ENCODE data around the gene UGT3A2. TPM values are rescaled to one million over a fixed set of nuclear protein-coding genes. Genes with fewer than 3 reads are reported as not detected.

UGT3A2 gene
- total RNA-seq, 3 donors from 2014 or later (not counting 1 experiment from before 2014, with no cell fraction given) = 0.25 TPM; not detected in 1

DNA sequence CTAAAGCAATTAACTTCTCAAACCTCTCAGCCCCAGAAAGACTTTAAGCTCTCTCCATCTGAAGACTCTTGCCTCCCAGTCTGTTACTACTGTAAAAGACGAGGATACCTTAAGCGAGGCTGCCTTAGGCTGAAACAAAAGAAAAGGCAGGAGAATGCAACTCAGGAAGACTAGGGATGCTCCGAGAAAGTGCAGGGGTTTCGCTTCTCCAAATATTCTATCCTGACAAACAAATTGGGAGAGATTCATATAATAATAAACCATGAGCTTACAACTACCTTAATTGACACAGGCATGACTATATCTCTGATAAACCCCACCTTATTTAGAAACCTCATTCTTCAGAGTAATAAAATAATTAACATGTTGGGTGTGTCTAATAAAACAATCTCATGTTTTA is 70.6 kb downstream of the UGT3A2 start:
- H3K4me3 ChIP-seq (ENCODE audit: low read length) = no peak overlapping the region
- ATAC-seq = no peak
- TF ChIP-seq, protein P1, sequence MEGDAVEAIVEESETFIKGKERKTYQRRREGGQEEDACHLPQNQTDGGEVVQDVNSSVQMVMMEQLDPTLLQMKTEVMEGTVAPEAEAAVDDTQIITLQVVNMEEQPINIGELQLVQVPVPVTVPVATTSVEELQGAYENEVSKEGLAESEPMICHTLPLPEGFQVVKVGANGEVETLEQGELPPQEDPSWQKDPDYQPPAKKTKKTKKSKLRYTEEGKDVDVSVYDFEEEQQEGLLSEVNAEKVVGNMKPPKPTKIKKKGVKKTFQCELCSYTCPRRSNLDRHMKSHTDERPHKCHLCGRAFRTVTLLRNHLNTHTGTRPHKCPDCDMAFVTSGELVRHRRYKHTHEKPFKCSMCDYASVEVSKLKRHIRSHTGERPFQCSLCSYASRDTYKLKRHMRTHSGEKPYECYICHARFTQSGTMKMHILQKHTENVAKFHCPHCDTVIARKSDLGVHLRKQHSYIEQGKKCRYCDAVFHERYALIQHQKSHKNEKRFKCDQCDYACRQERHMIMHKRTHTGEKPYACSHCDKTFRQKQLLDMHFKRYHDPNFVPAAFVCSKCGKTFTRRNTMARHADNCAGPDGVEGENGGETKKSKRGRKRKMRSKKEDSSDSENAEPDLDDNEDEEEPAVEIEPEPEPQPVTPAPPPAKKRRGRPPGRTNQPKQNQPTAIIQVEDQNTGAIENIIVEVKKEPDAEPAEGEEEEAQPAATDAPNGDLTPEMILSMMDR (IDR thresholded peaks at IDR 0.05) = no peak
- no peaks in the 10 kb centered on the region for H3K9me3 ChIP-seq (ENCODE audit: control insufficient read depth, insufficient read depth, low read length)
- WGBS (ENCODE audit: insufficient coverage) = 96% methylated on average over 4 of the region's 4 CpGs
- peaks cover 0 to 2% of the 10 kb centered on the region in 2 donors for H3K9me3 Mint-ChIP-seq
- no peaks in the 10 kb centered on the region for H3K4me1 Mint-ChIP-seq
- H3K36me3 ChIP-seq (ENCODE audit: control insufficient read depth, insufficient read depth, low read length) = no peaks in the 10 kb centered on the region
- intact Hi-C loops (cut with micrococcal nuclease) = no loop called here
- DNase-seq = no peak
- H3K36me3 Mint-ChIP-seq = no peaks in the 10 kb centered on the region
- H3K27me3 Mint-ChIP-seq (ENCODE audit: low read depth in 2 of 2) = peaks cover 9 to 15% of the 10 kb centered on the region in 2 donors
- H3K27me3 ChIP-seq (ENCODE audit: control insufficient read depth, insufficient read depth, low read length) = no peaks in the 10 kb centered on the region
- no peak overlapping the region for H3K27ac ChIP-seq (ENCODE audit: low read length)
- no peaks in the 10 kb centered on the region for H3K4me1 ChIP-seq (ENCODE audit: control insufficient read depth, insufficient read depth, low read length)
- no peak overlapping the region for H3K4me3 Mint-ChIP-seq
- H3K27ac Mint-ChIP-seq = no peak overlapping the region

- no peaks in the 10 kb centered on the region for H3K9me3 ChIP-seq (ENCODE audit: control insufficient read depth, insufficient read depth, low read length)
- WGBS (ENCODE audit: insufficient coverage) = 33% methylated on average over 24 of the region's 25 CpGs
- H3K27me3 ChIP-seq (ENCODE audit: control insufficient read depth, insufficient read depth, low read length) = no peaks in the 10 kb centered on the region
- no peaks in the 10 kb centered on the region for H3K4me1 ChIP-seq (ENCODE audit: control insufficient read depth, insufficient read depth, low read length)
- no peak within 1 kb of the TSS for H3K4me3 Mint-ChIP-seq
- TF ChIP-seq, protein P1 (IDR thresholded peaks at IDR 0.05) = no peak
- H3K4me3 ChIP-seq (ENCODE audit: low read length) = no peak within 1 kb of the TSS
- intact Hi-C loops (cut with micrococcal nuclease) = no loop called here
- H3K36me3 ChIP-seq (ENCODE audit: control insufficient read depth, insufficient read depth, low read length) = no peaks in the 10 kb centered on the region
- H3K27ac Mint-ChIP-seq = no peak within 1 kb of the TSS
- no peaks in the 10 kb centered on the region for H3K9me3 Mint-ChIP-seq
- no peaks in the 10 kb centered on the region for H3K36me3 Mint-ChIP-seq
- H3K27me3 Mint-ChIP-seq (ENCODE audit: low read depth in 2 of 2) = peaks cover 15 to 16% of the 10 kb centered on the region in 2 donors
- no peak for DNase-seq
- H3K4me1 Mint-ChIP-seq = no peaks in the 10 kb centered on the region
- ATAC-seq = no peak
- no peak within 1 kb of the TSS for H3K27ac ChIP-seq (ENCODE audit: low read length)
Measured at GRCh38 chr5:35990941-35991611, 75.6 kb downstream of the UGT3A2 start, which contains the start of gene UGT3A1. UGT3A1 (minus strand) TSS chr5:35991390; CDS start chr5:35991240, 150 bp downstream.

GRCh38 chr5:35990520-35990919 is 76.2 kb downstream of the UGT3A2 start:
- H3K4me3 ChIP-seq (ENCODE audit: low read length) = no peak overlapping the region
- no peaks in the 10 kb centered on the region for H3K27me3 ChIP-seq (ENCODE audit: control insufficient read depth, insufficient read depth, low read length)
- Mint-ChIP-seq H3K27ac (no peak overlapping the region), H3K4me3 (no peak overlapping the region), H3K36me3 (no peaks in the 10 kb centered on the region), H3K4me1 (no peaks in the 10 kb centered on the region), H3K27me3 (ENCODE audit: low read depth in 2 of 2) (peaks cover 15 to 16% of the 10 kb centered on the region in 2 donors), H3K9me3 (peaks cover 0 to 2% of the 10 kb centered on the region in 2 donors)
- H3K27ac ChIP-seq (ENCODE audit: low read length) = no peak overlapping the region
- H3K36me3 ChIP-seq (ENCODE audit: control insufficient read depth, insufficient read depth, low read length) = no peaks in the 10 kb centered on the region
- no peak for DNase-seq
- no peak for ATAC-seq
- intact Hi-C loops (cut with micrococcal nuclease) = no loop called here
- 48% methylated on average over 12 of the region's 12 CpGs for WGBS (ENCODE audit: insufficient coverage)
- no peaks in the 10 kb centered on the region for H3K9me3 ChIP-seq (ENCODE audit: control insufficient read depth, insufficient read depth, low read length)
- no peaks in the 10 kb centered on the region for H3K4me1 ChIP-seq (ENCODE audit: control insufficient read depth, insufficient read depth, low read length)
- TF ChIP-seq, protein P1 (IDR thresholded peaks at IDR 0.05) = no peak

DNA sequence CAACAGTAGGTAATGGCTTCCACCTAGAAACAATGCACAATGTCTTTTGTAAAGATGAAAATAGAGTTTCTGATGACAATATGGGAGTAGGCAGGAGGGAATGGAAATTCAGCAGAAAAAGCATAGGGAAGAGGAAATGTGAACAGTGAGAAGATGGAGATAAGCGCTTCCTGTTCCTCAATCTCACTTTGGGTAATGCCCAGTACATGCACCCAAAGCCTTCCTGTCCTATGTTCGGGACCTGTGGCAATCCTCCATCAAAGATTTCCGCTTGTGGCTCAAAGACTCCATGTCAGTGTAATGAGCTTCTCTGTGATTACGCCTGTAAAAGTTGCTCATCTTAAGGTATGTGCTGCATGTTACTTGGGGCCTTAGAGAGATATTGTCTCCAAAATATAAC is 78.2 kb downstream of the UGT3A2 start:
- WGBS (ENCODE audit: insufficient coverage) = 50% methylated on average over 4 of the region's 4 CpGs
- H3K4me3 ChIP-seq (ENCODE audit: low read length) = no peak overlapping the region
- H3K27ac Mint-ChIP-seq = no peak overlapping the region
- H3K9me3 ChIP-seq (ENCODE audit: control insufficient read depth, insufficient read depth, low read length) = no peaks in the 10 kb centered on the region
- H3K36me3 ChIP-seq (ENCODE audit: control insufficient read depth, insufficient read depth, low read length) = no peaks in the 10 kb centered on the region
- intact Hi-C loops (cut with micrococcal nuclease) = no loop called here
- H3K27ac ChIP-seq (ENCODE audit: low read length) = no peak overlapping the region
- no peaks in the 10 kb centered on the region for H3K27me3 ChIP-seq (ENCODE audit: control insufficient read depth, insufficient read depth, low read length)
- no peaks in the 10 kb centered on the region for H3K36me3 Mint-ChIP-seq
- H3K4me1 Mint-ChIP-seq = no peaks in the 10 kb centered on the region
- H3K4me1 ChIP-seq (ENCODE audit: control insufficient read depth, insufficient read depth, low read length) = no peaks in the 10 kb centered on the region
- H3K27me3 Mint-ChIP-seq (ENCODE audit: low read depth in 2 of 2) = peaks cover 10 to 16% of the 10 kb centered on the region in 2 donors
- H3K4me3 Mint-ChIP-seq = no peak overlapping the region
- H3K9me3 Mint-ChIP-seq = peaks cover 3 to 6% of the 10 kb centered on the region in 2 donors
- ATAC-seq (no peak), DNase-seq (no peak)
- TF ChIP-seq, protein P1 (IDR thresholded peaks at IDR 0.05) = no peak
